ENCODE results near the gene LEFTY2. TPM values are rescaled to one million over a fixed set of nuclear protein-coding genes. Genes with fewer than 3 reads are reported as not detected.
A peak's percentile ranks its signal among the peaks of the same experiment; 100 is the strongest.

The LEFTY2 gene
- total and polyA plus RNA-seq, 2 donors (not counting 1 experiment from before 2014, with no cell fraction given) = 0.21 TPM; not detected in 1

DNA sequence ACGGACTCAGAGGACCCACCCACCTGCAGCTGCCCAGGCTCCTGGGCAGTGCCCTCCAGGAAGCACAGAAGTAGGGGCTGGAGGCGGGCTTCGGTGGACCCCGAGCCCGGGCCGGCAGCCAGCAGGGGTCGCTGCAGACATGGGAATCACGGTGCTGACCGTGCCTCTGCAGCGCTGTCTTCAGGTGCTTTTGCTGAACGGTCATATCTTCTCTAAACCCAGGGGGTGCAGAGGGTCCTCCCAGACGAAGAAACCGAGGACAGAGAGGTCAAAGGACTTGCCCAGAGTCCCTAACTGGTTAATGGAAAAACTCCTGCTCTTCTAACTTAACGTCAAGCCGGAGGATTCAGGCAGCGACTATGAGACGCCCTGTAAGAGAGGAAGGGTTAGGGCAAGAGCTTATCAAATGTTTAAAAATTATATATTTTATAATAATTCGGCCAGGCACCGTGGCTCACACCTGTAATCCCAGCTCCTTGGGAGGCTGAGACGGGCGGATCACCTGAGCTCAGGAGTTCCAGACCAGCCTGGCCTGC, 21.5 kb upstream of the LEFTY2 start:
- TF ChIP-seq EZH2 (IDR thresholded peaks at IDR 0.05; ENCODE audit: borderline replicate concordance, insufficient read depth, low read depth, low read length, poor library complexity, severe bottlenecking) = no peak
- TF ChIP-seq, protein P1, sequence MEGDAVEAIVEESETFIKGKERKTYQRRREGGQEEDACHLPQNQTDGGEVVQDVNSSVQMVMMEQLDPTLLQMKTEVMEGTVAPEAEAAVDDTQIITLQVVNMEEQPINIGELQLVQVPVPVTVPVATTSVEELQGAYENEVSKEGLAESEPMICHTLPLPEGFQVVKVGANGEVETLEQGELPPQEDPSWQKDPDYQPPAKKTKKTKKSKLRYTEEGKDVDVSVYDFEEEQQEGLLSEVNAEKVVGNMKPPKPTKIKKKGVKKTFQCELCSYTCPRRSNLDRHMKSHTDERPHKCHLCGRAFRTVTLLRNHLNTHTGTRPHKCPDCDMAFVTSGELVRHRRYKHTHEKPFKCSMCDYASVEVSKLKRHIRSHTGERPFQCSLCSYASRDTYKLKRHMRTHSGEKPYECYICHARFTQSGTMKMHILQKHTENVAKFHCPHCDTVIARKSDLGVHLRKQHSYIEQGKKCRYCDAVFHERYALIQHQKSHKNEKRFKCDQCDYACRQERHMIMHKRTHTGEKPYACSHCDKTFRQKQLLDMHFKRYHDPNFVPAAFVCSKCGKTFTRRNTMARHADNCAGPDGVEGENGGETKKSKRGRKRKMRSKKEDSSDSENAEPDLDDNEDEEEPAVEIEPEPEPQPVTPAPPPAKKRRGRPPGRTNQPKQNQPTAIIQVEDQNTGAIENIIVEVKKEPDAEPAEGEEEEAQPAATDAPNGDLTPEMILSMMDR (IDR thresholded peaks at IDR 0.05) = peak; percentile 75
- no peaks in the 10 kb centered on the region for H3K9me3 Mint-ChIP-seq (ENCODE audit: insufficient read depth)
- Histone ChIP-seq H3K9me3 (ENCODE audit: control extremely low read depth in 1 of 3, control insufficient read depth in 2 of 3, insufficient read depth in 1 of 3, low read length in 2 of 3) (no peaks in the 10 kb centered on the region), H3K4me1 (ENCODE audit: control insufficient read depth in 2 of 2, insufficient read depth in 2 of 2, low read length in 2 of 2) (peaks cover 0 to 5% of the 10 kb centered on the region in 2 donors), H2AFZ (ENCODE audit: insufficient read depth, low read depth, low read length, poor library complexity, severe bottlenecking) (no peak overlapping the region), H3K27me3 (replicated peaks in 1 of 4; ENCODE audit: control extremely low read depth in 1 of 4, control insufficient read depth in 3 of 4, insufficient read depth in 4 of 4, low read length in 3 of 4) (peaks cover 0 to 7% (median 0%) of the 10 kb centered on the region in 4 experiments), H3K9ac (ENCODE audit: low read length) (no peak overlapping the region), H4K20me1 (ENCODE audit: control insufficient read depth, insufficient read depth, low read length, poor library complexity, severe bottlenecking) (no peaks in the 10 kb centered on the region), H3K4me3 (ENCODE audit: control extremely low read depth in 1 of 5, extremely low read depth in 1 of 5, insufficient read depth in 1 of 5, low read depth in 2 of 5, low read length in 4 of 5) (no peak overlapping the region), H3K79me2 (ENCODE audit: control insufficient read depth, insufficient read depth, low read length) (no peaks in the 10 kb centered on the region), H3K4me2 (replicated peaks; ENCODE audit: low read depth, low read length, poor library complexity, severe bottlenecking) (no peak overlapping the region), H3K36me3 (replicated peaks in 1 of 2; ENCODE audit: control extremely low read depth in 1 of 2, control insufficient read depth in 1 of 2, extremely low read depth in 1 of 2, insufficient read depth in 2 of 2, low read length in 1 of 2) (no peaks in the 10 kb centered on the region), H3K27ac (ENCODE audit: low read length in 2 of 2) (no peak overlapping the region)
- intact Hi-C loops (cut with micrococcal nuclease) = loop anchor here (2.0 kb wide), 1 partner anchor 234 kb away; no protein-coding TSS in a partner anchor
- peak; percentile 67 for DNase-seq
- no peak overlapping the region for H3K27ac Mint-ChIP-seq
- CTCF ChIA-PET = interaction anchor here (0.5 to 3.2 kb wide), 13 partner anchors 11 to 490 kb away, joined by 3 to 11 read pairs (median 4); no protein-coding TSS in a partner anchor
- WGBS (ENCODE audit: insufficient coverage) = 25% methylated on average over 15 of the region's 21 CpGs
- no peaks in the 10 kb centered on the region for H3K27me3 Mint-ChIP-seq
- POLR2A ChIA-PET = no interaction called here
- ATAC-seq (ENCODE audit: low read depth) = peak; percentile 63
- H3K4me1 Mint-ChIP-seq = peaks cover 2% of the 10 kb centered on the region
- no peak overlapping the region for H3K4me3 Mint-ChIP-seq

GRCh38 chr1:225961659-225962439, 20.8 kb upstream of the LEFTY2 start:
- no peaks in the 10 kb centered on the region for H3K79me2 ChIP-seq (ENCODE audit: control insufficient read depth, insufficient read depth, low read length)
- Mint-ChIP-seq H3K4me1 (peaks cover 2% of the 10 kb centered on the region), H3K27ac (no peak overlapping the region), H3K4me3 (no peak overlapping the region), H3K27me3 (no peaks in the 10 kb centered on the region), H3K9me3 (ENCODE audit: insufficient read depth) (no peaks in the 10 kb centered on the region)
- no peak overlapping the region for H3K27ac ChIP-seq (ENCODE audit: low read length in 2 of 2)
- no peaks in the 10 kb centered on the region for H4K20me1 ChIP-seq (ENCODE audit: control insufficient read depth, insufficient read depth, low read length, poor library complexity, severe bottlenecking)
- intact Hi-C loops (cut with micrococcal nuclease) = loop anchor here (2.0 kb wide), 1 partner anchor 235 kb away; no protein-coding TSS in a partner anchor
- DNase-seq (no peak), ATAC-seq (ENCODE audit: low read depth) (no peak)
- no peak overlapping the region for H3K4me2 ChIP-seq (replicated peaks; ENCODE audit: low read depth, low read length, poor library complexity, severe bottlenecking)
- CTCF ChIA-PET = interaction anchor here (0.7 to 3.2 kb wide), 13 partner anchors 13 to 1926 kb away, joined by 3 to 11 read pairs (median 3); partner anchors contain the start of gene TMEM63A
- H3K36me3 ChIP-seq (replicated peaks in 1 of 2; ENCODE audit: control extremely low read depth in 1 of 2, control insufficient read depth in 1 of 2, extremely low read depth in 1 of 2, insufficient read depth in 2 of 2, low read length in 1 of 2) = no peaks in the 10 kb centered on the region
- H3K4me3 ChIP-seq (ENCODE audit: control extremely low read depth in 1 of 5, extremely low read depth in 1 of 5, insufficient read depth in 1 of 5, low read depth in 2 of 5, low read length in 4 of 5) = no peak overlapping the region
- H3K4me1 ChIP-seq (ENCODE audit: control insufficient read depth in 2 of 2, insufficient read depth in 2 of 2, low read length in 2 of 2) = peaks cover 0 to 5% of the 10 kb centered on the region in 2 donors
- no peaks in the 10 kb centered on the region for H3K9me3 ChIP-seq (ENCODE audit: control extremely low read depth in 1 of 3, control insufficient read depth in 2 of 3, insufficient read depth in 1 of 3, low read length in 2 of 3)
- POLR2A ChIA-PET = no interaction called here
- H3K9ac ChIP-seq (ENCODE audit: low read length) = no peak overlapping the region
- TF ChIP-seq, protein P1 (IDR thresholded peaks at IDR 0.05) = no peak
- no peak for TF ChIP-seq EZH2 (IDR thresholded peaks at IDR 0.05; ENCODE audit: borderline replicate concordance, insufficient read depth, low read depth, low read length, poor library complexity, severe bottlenecking)
- peaks cover 0 to 7% (median 0%) of the 10 kb centered on the region in 4 experiments for H3K27me3 ChIP-seq (replicated peaks in 1 of 4; ENCODE audit: control extremely low read depth in 1 of 4, control insufficient read depth in 3 of 4, insufficient read depth in 4 of 4, low read length in 3 of 4)
- WGBS (ENCODE audit: insufficient coverage) = 75% methylated on average over 4 of the region's 20 CpGs
- H2AFZ ChIP-seq (ENCODE audit: insufficient read depth, low read depth, low read length, poor library complexity, severe bottlenecking) = no peak overlapping the region
